ENCODE results near the gene ATP6V0B.

The ATP6V0B gene

GRCh38 chr1:44002606-44003157, 27.9 kb downstream of the ATP6V0B start:
- Histone ChIP-seq H3K27ac (no peak overlapping the region), H3K4me2 (no peak overlapping the region), H3K27me3 (no peaks in the 10 kb centered on the region), H3K36me3 (no peaks in the 10 kb centered on the region), H3K9ac (no peak overlapping the region), H3K4me3 (no peak overlapping the region), H3K9me3 (replicated peaks in 1 of 11) (no peaks in the 10 kb centered on the region), H4K20me1 (peaks cover 0 to 5% (median 0%) of the 10 kb centered on the region in 11 experiments; a peak in 3 of 22 replicates), H3K4me1 (peaks cover 0 to 20% (median 10%) of the 10 kb centered on the region in 10 experiments; a peak in 17 of 20 replicates)
- no peak for TF ChIP-seq Cebpa-rat (IDR thresholded peaks at IDR 0.05)

DNA sequence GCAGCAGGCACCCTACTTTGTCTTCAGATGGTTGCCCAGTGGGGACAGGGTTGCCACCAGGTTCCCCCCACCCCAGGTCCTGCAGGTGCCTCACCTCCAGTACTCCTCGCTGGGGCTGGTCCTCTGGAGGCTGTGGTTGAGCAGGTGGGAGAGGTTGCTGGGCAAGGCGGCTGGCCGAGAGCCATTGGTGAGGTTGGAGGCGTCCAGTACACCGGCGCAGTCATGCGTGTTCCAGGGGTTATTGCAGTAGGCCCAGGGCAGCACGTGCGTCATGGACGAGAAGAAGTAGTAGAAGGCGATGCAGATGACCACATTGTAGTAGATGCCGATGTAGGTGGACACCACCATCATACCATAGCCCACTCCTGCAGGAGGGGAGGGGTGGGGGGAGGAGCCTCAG, 33.5 kb downstream of the ATP6V0B start:
- Histone ChIP-seq H4K20me1 (peaks cover 0 to 12% (median 0%) of the 10 kb centered on the region in 11 experiments; a peak in 2 of 22 replicates), H3K9me3 (replicated peaks in 1 of 11) (no peaks in the 10 kb centered on the region), H3K4me1 (peaks cover 3 to 32% (median 23%) of the 10 kb centered on the region in 10 experiments; a peak in 15 of 20 replicates), H3K4me2 (no peak overlapping the region), H3K9ac (no peak overlapping the region), H3K27ac (no peak overlapping the region), H3K27me3 (no peaks in the 10 kb centered on the region), H3K4me3 (no peak overlapping the region), H3K36me3 (no peaks in the 10 kb centered on the region)
- TF ChIP-seq Cebpa-rat (IDR thresholded peaks at IDR 0.05), result no peak

GRCh38 chr1:44010935-44011471, 36.2 kb downstream of the ATP6V0B start:
- H3K9me3 ChIP-seq (replicated peaks in 1 of 11), result no peaks in the 10 kb centered on the region
- H3K36me3 ChIP-seq, result no peaks in the 10 kb centered on the region
- no peak overlapping the region; a peak in 1 of 22 replicates for H3K27ac ChIP-seq
- H3K4me1 ChIP-seq, result peaks cover 3 to 35% (median 30%) of the 10 kb centered on the region in 10 experiments; a peak in 16 of 20 replicates
- H3K4me2 ChIP-seq, result peak overlapping the region in 8 of 11 experiments; percentile 37 to 63 (median 46); a peak in 12 of 22 replicates
- peaks cover 0 to 20% (median 0%) of the 10 kb centered on the region in 11 experiments; a peak in 3 of 22 replicates for H4K20me1 ChIP-seq
- no peaks in the 10 kb centered on the region for H3K27me3 ChIP-seq
- H3K4me3 ChIP-seq, result no peak overlapping the region
- no peak for TF ChIP-seq Cebpa-rat (IDR thresholded peaks at IDR 0.05)
- 0 out of 22 replicates have a peak overlapping the region, but pooled peaks of 1 of the 11 experiments have one; percentile 19 for H3K9ac ChIP-seq

- H3K4me2 ChIP-seq, result peak overlapping the region in 9 of 11 experiments; percentile 21 to 63 (median 45); a peak in 16 of 22 replicates
- H3K27ac ChIP-seq, result no peak overlapping the region
- no peaks in the 10 kb centered on the region for H3K27me3 ChIP-seq
- no peak overlapping the region for H3K4me3 ChIP-seq
- TF ChIP-seq Cebpa-rat (IDR thresholded peaks at IDR 0.05), result no peak
- no peaks in the 10 kb centered on the region for H3K36me3 ChIP-seq
- H3K9ac ChIP-seq, result no peak overlapping the region
- H4K20me1 ChIP-seq, result peaks cover 0 to 20% (median 0%) of the 10 kb centered on the region in 11 experiments; a peak in 3 of 22 replicates
- H3K4me1 ChIP-seq, result peaks cover 3 to 35% (median 30%) of the 10 kb centered on the region in 10 experiments; a peak in 16 of 20 replicates
- no peaks in the 10 kb centered on the region for H3K9me3 ChIP-seq (replicated peaks in 1 of 11)
Measured at GRCh38 chr1:44012404-44012803, 37.6 kb downstream of the ATP6V0B start.

DNA sequence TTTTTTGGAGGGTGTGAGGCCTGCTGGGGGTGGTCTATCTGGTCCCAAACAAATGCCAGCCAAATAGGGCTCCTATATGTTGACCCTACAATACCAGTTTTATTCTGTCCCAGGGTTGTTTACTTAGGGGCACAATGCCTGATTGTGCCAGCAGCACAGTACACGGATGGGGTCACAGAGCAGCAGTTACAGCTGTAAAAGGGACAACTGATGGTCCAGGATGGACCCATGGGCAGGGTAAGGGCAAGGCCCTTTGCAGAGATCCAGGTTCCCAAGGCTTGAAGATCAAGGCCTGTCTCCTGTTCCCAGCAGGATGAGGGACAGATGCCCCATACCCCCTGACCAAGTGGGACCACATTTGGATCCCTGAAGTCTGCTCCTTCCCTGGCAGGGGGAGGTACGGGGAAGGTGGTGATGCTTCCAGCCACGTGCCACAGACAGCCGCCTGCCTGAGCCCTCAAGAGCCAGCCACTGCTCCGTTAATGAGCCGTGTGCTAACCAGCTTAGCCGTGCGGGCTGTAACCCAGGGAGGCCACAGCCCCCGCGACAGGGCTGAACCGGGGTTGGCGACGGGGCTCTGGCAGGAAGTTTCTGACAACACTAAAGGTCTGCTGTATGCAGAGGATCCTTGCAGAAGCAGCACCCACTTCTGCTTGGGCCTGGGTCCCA, 38.3 kb downstream of the ATP6V0B start:
- Histone ChIP-seq H3K27me3 (no peaks in the 10 kb centered on the region), H3K4me1 (peaks cover 3 to 35% (median 30%) of the 10 kb centered on the region in 10 experiments; a peak in 16 of 20 replicates), H3K9me3 (replicated peaks in 1 of 11) (no peaks in the 10 kb centered on the region), H3K4me3 (no peak overlapping the region), H3K9ac (0 out of 22 replicates have a peak overlapping the region, but pooled peaks of 1 of the 11 experiments have one; percentile 2), H3K4me2 (peak overlapping the region in 9 of 11 experiments; percentile 21 to 63 (median 45); a peak in 13 of 22 replicates), H3K27ac (no peak overlapping the region), H3K36me3 (no peaks in the 10 kb centered on the region), H4K20me1 (peaks cover 0 to 20% (median 0%) of the 10 kb centered on the region in 11 experiments; a peak in 3 of 22 replicates)
- TF ChIP-seq Cebpa-rat (IDR thresholded peaks at IDR 0.05), result no peak

- no peak overlapping the region for H3K9ac ChIP-seq
- H3K27ac ChIP-seq, result no peak overlapping the region
- H4K20me1 ChIP-seq, result peaks cover 0 to 20% (median 0%) of the 10 kb centered on the region in 11 experiments; a peak in 3 of 22 replicates
- no peaks in the 10 kb centered on the region for H3K36me3 ChIP-seq
- no peak overlapping the region for H3K4me3 ChIP-seq
- H3K27me3 ChIP-seq, result no peaks in the 10 kb centered on the region
- H3K4me1 ChIP-seq, result peaks cover 3 to 35% (median 30%) of the 10 kb centered on the region in 10 experiments; a peak in 16 of 20 replicates
- H3K9me3 ChIP-seq (replicated peaks in 1 of 11), result no peaks in the 10 kb centered on the region
- peak overlapping the region in 6 of 11 experiments; percentile 5 to 63 (median 49); a peak in 2 of 22 replicates for H3K4me2 ChIP-seq
- TF ChIP-seq Cebpa-rat (IDR thresholded peaks at IDR 0.05), result no peak
Measured at GRCh38 chr1:44013949-44014348, 39.2 kb downstream of the ATP6V0B start.

DNA sequence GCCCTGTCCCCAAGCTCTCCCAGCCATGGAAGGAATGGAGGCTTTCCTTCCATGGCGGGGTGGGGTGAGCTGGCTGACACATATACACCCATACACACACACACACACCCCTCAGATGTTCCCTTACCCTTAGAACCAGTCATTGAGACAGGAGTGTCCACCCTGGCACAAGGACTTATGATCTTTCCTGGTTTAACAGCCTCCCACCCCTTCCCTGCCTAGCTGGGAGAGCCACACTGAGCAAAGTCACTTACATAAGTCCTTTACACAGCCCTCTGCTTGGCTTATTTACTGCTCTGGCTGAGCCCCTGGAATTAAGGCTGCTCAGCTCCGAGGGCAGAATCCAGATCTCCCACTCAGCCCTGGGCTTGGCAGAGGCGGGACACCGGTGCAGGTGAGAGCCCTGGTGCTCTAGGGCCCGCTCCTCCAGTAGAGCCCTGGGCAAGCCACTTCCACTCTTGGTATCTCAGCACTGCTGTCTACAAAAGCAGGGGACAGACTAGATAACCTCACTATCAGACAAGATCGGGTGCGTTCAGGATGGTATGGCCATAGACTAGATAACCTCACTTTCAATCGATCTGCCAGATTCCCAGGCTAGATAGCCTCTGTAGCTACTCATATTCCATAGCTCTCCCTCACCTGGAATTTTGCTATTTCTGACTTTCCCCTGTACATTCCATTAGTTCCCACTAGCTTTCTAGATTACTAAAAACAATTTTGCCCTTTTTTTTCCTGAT, 39.8 kb downstream of the ATP6V0B start:
- Histone ChIP-seq H3K4me1 (peaks cover 3 to 35% (median 30%) of the 10 kb centered on the region in 10 experiments; a peak in 16 of 20 replicates), H3K27ac (no peak overlapping the region), H3K36me3 (no peaks in the 10 kb centered on the region), H3K9me3 (replicated peaks in 1 of 11) (no peaks in the 10 kb centered on the region), H3K4me2 (0 out of 22 replicates have a peak overlapping the region, but pooled peaks of 2 of the 11 experiments have one; percentile 53 to 62), H4K20me1 (peaks cover 0 to 20% (median 0%) of the 10 kb centered on the region in 11 experiments; a peak in 3 of 22 replicates), H3K27me3 (no peaks in the 10 kb centered on the region), H3K9ac (no peak overlapping the region; a peak in 1 of 22 replicates), H3K4me3 (no peak overlapping the region)
- TF ChIP-seq Cebpa-rat (IDR thresholded peaks at IDR 0.05), result no peak

DNA sequence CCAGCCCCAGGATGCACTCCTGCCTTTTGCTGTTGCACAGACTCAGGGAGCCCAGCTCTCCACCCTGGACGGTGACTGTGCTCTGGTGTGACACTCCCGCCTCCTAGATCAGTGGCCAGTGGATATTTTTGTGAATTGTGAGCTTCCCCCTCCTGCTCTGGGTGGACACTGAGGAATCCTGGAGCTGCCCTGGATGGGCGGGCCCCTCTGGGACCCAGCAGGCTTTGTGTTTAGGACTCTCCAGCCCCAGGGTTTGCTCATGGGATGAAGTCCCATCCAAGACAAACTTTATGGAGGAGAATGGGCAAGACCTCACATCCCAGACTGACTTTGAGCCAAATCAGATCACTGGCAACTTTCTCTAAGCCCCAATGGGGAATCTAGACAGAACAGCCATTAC, 40.4 kb downstream of the ATP6V0B start:
- no peak overlapping the region for H3K27ac ChIP-seq
- no peak for TF ChIP-seq Cebpa-rat (IDR thresholded peaks at IDR 0.05)
- H3K9ac ChIP-seq, result no peak overlapping the region
- no peaks in the 10 kb centered on the region for H3K36me3 ChIP-seq
- H3K4me3 ChIP-seq, result no peak overlapping the region
- H3K27me3 ChIP-seq, result no peaks in the 10 kb centered on the region
- H3K4me2 ChIP-seq, result no peak overlapping the region
- peaks cover 3 to 35% (median 30%) of the 10 kb centered on the region in 10 experiments; a peak in 16 of 20 replicates for H3K4me1 ChIP-seq
- peaks cover 0 to 20% (median 0%) of the 10 kb centered on the region in 11 experiments; a peak in 3 of 22 replicates for H4K20me1 ChIP-seq
- H3K9me3 ChIP-seq (replicated peaks in 1 of 11), result no peaks in the 10 kb centered on the region
